Middle frontal gyrus (tissue), 1 donor: Measurements from ENCODE around the gene NFKBIE.

Experiments
- DNase-seq: peaks from one replicate; pipeline ENCODE4 v3.0.0-alpha.2; 2015; ENCODE audit warnings: low spot score; ENCODE audit errors: extremely low spot score

Gene NFKBIE

GRCh38 chr6:44272999-44273566, 7.7 kb upstream of the NFKBIE start:
- DNase-seq, result no peak

- DNase-seq, result no peak
These were observed 7.2 kb upstream of the NFKBIE start for GRCh38 chr6:44272529-44272928.

- no peak for DNase-seq
These were observed 6.6 kb upstream of the NFKBIE start for GRCh38 chr6:44271914-44272313.

- DNase-seq, result no peak
These were observed 6.0 kb upstream of the NFKBIE start for GRCh38 chr6:44271406-44271723.

- no peak for DNase-seq
These were observed 5.4 kb upstream of the NFKBIE start for GRCh38 chr6:44270526-44271405.

- no peak for DNase-seq
These were observed 4.7 kb upstream of the NFKBIE start, which contains the start of gene TMEM151B for GRCh38 chr6:44269921-44270525. Gene TMEM151B, plus strand, starts transcription at chr6:44270450. Its CDS starts 293 bp downstream, at chr6:44270743.

- DNase-seq, result no peak
These were observed 4.0 kb upstream of the NFKBIE start for GRCh38 chr6:44269178-44269920.

GRCh38 chr6:44268095-44268628, 2.8 kb upstream of the NFKBIE start:
- DNase-seq, result no peak

GRCh38 chr6:44267252-44267651, 1.9 kb upstream of the NFKBIE start:
- no peak for DNase-seq

GRCh38 chr6:44266347-44266746, 996 bp upstream of the NFKBIE start:
- DNase-seq, result no peak

- no peak for DNase-seq
These were observed 427 bp upstream of the NFKBIE start for GRCh38 chr6:44265722-44266233.

GRCh38 chr6:44264154-44265006, 971 bp downstream of the NFKBIE start:
- DNase-seq, result no peak

- no peak for DNase-seq
These were observed 1.8 kb downstream of the NFKBIE start for GRCh38 chr6:44263354-44264100.

- no peak for DNase-seq
These were observed 2.6 kb downstream of the NFKBIE start for GRCh38 chr6:44262467-44263353.

GRCh38 chr6:44261581-44261980, 3.8 kb downstream of the NFKBIE start:
- DNase-seq, result no peak

- DNase-seq, result no peak
These were observed 4.7 kb downstream of the NFKBIE start for GRCh38 chr6:44260451-44261297.

GRCh38 chr6:44260011-44260410, 5.3 kb downstream of the NFKBIE start:
- DNase-seq, result no peak

GRCh38 chr6:44258921-44259320, 6.4 kb downstream of the NFKBIE start:
- DNase-seq, result no peak
